Measurements from ENCODE around the gene GNA12.

- TF ChIP-seq CTCF (IDR thresholded peaks at IDR 0.05) (no peak), POLR2A (IDR thresholded peaks at IDR 0.05) (no peak)
These were observed 28.2 kb downstream of the GNA12 start for GRCh38 chr7:2815875-2816245.

Measured in vagina (tissue), 2 donors.